SK-N-SH (cell line): ENCODE data around the gene ETV1.

Source experiments
- CTCF ChIP-seq: fragments of 200-600 bp; sonication (generic); IDR thresholded peaks from 2 replicates; pipeline ENCODE4 v1.6.1; 2017; ENCODE audit warnings: antibody characterized with exemption, mild to moderate bottlenecking, moderate library complexity
- ELF1 ChIP-seq: IDR thresholded peaks from 2 replicates; pipeline ENCODE4 v1.4.0; 2012
- EP300 ChIP-seq, 2 experiments: IDR thresholded peaks; 2 replicates each; pipeline versions ENCODE4 v1.4.0 to v1.6.1; 2012; ENCODE audit warnings: borderline replicate concordance in 1 of 2, low read depth in 1 of 2, low read length in 1 of 2
- FOXJ3 ChIP-seq: sonication (generic); formaldehyde crosslinking; IDR thresholded peaks from 2 replicates; pipeline ENCODE4 v1.5.1; 2020; ENCODE audit warnings: mild to moderate bottlenecking, missing genetic modification reagents
- GABPA ChIP-seq: IDR thresholded peaks from 2 replicates; pipeline ENCODE4 v1.4.0; 2012; ENCODE audit warnings: low read depth, mild to moderate bottlenecking
- JUND ChIP-seq: IDR thresholded peaks from 2 replicates; pipeline ENCODE4 v1.4.0; 2012
- MAX ChIP-seq: IDR thresholded peaks from 2 replicates; pipeline ENCODE4 v1.4.0; 2012; ENCODE audit warnings: low read depth
- PBX3 ChIP-seq: IDR thresholded peaks from 2 replicates; pipeline ENCODE4; 2012
- POLR2AphosphoS5 ChIP-seq: IDR thresholded peaks from 2 replicates; pipeline ENCODE4 v1.6.1; 2012; ENCODE audit warnings: low read depth, low read length
- RAD21 ChIP-seq: IDR thresholded peaks from 2 replicates; pipeline ENCODE4 v1.6.1; 2012; ENCODE audit warnings: mild to moderate bottlenecking, low read length
- RCOR1 ChIP-seq: fragments of 150-350 bp; IDR thresholded peaks from 2 replicates; pipeline ENCODE4 v1.6.1; 2017; ENCODE audit warnings: antibody characterized with exemption, low read length
- SIN3A ChIP-seq: IDR thresholded peaks from 2 replicates; pipeline ENCODE4 v1.6.1; 2012; ENCODE audit warnings: low read depth, mild to moderate bottlenecking, low read length, moderate library complexity, borderline replicate concordance
- SMC3 ChIP-seq: IDR thresholded peaks from 2 replicates; pipeline ENCODE4 v1.6.1; 2012; ENCODE audit warnings: low read depth, low read length, improper control_type of control experiment
- TEAD4 ChIP-seq: IDR thresholded peaks from 2 replicates; pipeline ENCODE4 v1.4.0; 2012; ENCODE audit warnings: mild to moderate bottlenecking, borderline replicate concordance; ENCODE audit not compliant: insufficient read depth

- TF ChIP-seq MAX (no peak), POLR2AphosphoS5 (no peak), EP300 (IDR thresholded peaks at IDR 0.05; ENCODE audit: borderline replicate concordance in 1 of 2, low read depth in 1 of 2, low read length in 1 of 2) (no peak), SMC3 (no peak), CTCF (no peak), PBX3 (no peak), ELF1 (no peak), GABPA (no peak), RCOR1 (no peak), TEAD4 (no peak), SIN3A (no peak), JUND (no peak), RAD21 (no peak), FOXJ3 (no peak)
These were observed 36.1 kb downstream of the ETV1 start for GRCh38 chr7:13953368-13953767.
